ENCODE data around the gene USP53.
"Not testable (repeated sequence)": the region's sequence is repeated elsewhere in the genome, so short reads cannot be mapped to it uniquely, and the experiment has no call there.

Gene USP53

DNA sequence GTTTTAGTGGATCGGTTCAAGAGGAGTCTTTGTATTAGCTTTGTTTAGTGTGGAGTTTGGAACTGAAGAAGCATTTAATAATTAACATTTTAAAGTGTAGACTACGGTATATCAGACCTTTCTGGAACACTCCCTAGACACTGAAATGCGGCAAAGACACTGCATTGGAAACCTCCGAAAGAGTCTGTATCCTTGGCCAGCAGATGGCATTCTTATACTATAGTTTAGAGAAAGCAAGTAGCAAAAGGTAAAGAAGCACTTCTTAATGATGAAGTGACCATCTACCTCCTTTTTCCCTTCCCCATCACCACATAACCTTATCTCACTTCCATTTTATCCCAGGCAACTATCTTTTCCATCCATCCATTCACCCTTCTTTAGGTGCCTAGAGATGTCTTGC lies 101.8 kb downstream of the USP53 start:
- no peak for FAIRE-seq

DNA sequence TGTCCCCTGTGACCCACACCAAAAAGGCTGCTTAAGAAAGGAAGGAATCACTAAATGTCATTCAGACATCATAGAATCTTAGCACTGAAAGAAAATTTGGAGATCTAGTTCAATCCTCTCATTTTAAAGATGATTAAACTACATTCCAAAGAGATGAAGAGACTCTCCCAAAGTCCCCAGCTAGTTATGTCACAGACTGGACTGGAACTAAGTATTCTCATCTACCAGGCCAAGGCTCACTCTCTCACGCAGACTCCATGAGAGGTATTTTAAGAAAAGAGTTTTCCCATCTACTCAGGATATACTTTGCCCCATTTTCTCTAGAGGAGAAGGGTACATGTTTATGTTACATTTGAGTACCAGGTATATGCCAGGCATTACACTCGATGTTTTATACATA lies 102.5 kb downstream of the USP53 start:
- FAIRE-seq (no peak), DNase-seq (ENCODE audit: low spot score) (no peak)

More for the DNA sequence above, 101.8 kb downstream of the USP53 start:
- DNase-seq (ENCODE audit: low spot score), result peak; percentile 10

DNA sequence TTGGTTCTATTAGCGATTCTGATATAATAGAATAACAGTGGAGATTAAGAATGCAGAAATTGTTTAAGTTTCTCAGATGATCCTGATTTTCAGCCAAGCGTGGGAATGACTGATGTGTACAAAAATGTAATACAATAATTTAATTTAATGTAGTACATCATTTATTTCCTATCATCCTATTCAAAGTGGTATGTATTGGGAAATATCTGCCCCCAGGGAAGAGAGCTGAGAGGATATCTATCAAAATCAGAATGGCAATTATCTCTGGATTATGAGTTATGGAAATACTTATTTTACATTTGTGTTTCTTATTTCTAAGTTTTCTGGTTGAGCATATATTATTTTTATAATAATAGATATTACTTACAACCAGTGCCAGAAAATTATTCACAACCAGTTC lies 105.5 kb downstream of the USP53 start:
- no peak for FAIRE-seq

DNA sequence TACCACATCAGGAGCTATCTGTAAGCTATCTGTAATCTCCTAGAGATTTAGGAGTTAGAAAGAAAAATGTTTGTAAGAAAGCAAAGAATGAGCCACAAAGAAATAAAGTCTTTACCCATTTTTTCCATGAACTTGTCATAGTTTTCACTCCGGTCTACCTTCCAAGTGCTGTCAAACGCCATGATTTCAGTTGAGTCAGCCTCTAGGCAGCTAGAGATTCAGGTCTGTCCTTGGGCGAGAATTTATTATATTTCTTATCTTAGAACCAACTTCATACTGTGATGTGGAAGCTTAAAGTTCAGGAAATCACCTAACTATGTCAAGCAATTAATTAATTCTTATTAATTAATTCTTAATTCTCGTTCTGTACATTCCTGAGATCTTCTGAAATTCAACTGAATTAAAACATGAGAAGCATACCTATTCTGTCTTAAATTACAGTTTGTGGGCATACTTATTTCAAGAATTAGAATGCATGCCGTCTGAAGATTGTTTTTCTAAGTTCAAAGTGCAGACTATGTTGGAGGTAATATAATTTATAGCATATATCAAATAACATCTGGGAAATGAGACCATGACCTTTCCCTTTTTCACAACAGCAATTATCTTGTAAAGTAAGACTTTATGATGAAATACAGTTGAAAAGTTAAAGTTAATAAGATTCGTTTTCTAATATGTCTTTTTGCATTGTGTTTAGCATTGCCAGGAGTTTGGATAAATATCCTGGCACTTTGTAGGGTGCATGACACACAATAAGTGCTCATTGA lies 109.6 kb downstream of the USP53 start, which contains the start of gene FABP2:
TSS of gene FABP2 (minus strand) at position 218 of the 767 bp plus-strand sequence. CDS start at position 182, 36 bp downstream.
- FAIRE-seq (no peak), DNase-seq (ENCODE audit: low spot score) (no peak)

More for the DNA sequence above, 105.5 kb downstream of the USP53 start:
- no peak for DNase-seq (ENCODE audit: low spot score)

DNA sequence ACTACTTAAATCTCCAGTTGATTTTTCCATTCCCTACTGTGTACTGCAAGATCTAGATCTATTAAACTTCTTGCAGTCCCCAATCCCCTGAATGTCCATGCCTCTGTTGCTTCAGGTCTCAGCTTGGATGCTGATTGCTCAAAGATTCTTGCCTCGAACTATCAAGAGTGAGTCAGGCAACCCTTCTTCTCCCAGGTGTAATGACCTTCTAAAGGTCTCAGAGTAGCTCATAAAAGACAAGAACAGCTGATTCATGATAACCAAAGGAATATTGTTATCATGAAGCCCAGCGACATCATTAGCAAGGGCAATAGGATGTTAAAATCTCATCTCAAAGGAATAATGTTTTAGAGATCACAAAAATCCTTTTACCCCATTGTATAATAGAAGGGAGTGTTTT lies 116.2 kb downstream of the USP53 start:
- DNase-seq (ENCODE audit: low spot score) (no peak), FAIRE-seq (no peak)

DNA sequence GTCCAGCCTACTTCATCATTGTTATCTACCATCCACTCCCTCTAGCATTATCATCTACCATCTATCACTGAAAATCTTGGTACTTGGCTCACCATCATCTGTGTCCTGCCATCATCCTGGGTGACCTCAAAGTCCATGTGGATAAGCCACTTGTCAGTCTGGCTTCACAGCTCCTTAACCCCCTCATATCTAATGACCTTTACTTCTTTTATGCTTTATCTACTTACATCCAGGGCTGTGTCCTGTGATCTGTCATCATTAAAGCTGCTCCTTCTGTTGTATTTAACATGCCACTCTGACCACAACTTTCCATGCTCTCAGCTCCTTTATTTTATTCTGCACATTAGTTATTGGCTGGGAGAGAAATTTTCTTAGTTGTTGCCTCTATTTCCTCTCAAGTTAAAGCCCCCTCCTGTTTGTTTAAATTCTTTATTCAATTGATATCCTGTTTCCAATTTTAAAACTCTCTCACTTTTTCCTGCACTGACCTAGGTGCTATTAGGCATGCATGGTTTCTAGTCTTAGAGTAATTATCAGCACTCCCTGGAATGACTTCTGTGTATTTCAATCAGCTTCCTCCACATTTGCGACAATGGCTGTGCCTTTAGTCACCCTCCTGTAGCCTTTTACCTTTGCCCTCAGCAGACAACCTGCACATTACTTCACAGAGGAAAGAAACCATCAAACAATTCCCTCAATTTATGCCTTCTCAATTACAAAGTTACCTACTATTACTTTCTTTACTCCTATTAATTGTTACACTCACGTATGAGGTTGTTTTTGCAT lies 117.5 kb downstream of the USP53 start:
- DNase-seq (ENCODE audit: low spot score), result no peak
- no peak for FAIRE-seq

DNA sequence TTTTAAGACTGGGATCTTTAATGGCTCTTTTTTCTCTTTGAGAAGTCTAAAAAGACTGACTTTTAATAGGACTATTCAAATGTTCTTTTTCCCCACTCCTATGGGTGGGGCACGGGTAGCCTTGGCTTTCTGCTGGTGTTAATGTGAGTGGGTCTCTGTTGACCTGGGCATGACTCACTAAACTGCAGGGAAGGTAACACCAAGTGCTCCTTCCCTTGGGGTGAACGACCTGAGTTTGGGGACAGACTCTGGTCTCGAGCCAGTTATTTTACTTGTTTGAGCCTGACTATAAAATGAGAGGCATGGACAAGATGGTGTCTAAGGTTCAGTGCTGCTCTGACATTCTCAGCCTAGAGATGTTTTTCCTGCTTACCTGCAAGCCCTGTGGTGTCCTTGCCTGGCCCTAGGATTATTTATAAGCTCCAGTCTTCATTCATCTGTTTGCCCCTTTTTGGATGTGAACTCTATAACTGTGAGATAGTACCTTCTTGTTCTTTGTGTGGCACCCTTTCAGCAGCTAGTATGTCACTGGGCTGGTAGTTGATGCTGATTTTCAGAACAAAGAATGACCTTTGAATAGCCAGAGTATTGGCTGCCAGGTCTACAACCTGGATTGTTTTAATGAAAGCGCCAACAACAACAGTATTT lies 123.9 kb downstream of the USP53 start:
- DNase-seq (ENCODE audit: low spot score); FAIRE-seq: not testable (repeated sequence)

DNA sequence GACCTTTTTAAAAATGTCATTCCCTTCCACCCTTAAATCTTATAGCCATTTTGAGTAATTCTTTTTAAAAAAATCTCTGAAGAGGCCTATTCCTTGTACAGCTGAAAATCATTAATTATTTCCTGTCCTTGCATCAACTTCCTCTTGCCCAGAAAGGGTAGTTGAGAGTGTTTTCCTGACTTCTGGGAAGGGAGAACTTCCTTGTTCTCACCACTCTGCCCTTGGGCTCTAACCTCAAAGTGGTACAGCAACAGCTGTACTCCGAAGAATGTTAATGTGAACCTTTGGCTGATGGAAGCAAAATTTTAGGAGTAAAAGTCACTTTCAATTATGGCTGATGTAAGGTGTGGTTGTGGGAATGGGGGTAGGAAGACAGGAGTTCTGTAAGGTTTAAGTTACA lies 124.5 kb downstream of the USP53 start:
- FAIRE-seq, result no peak

DNA sequence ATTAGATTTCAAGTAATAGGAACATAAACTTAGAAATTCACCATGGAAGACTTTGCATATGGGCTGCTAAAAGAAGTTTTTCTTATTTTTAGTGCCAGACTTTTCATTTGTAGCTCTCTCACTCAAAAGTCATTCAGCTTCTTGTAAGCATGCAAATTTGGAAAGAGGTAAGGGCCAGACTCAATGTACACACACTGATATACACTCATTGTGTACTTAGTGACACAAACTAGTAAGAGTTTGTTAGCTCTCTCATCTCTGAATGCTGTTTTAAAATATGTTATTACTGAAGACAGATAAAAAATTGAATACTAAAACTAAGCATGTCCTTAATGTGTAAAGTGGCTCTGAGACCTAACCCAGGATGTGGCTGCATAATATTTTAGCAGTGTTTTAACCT lies 127.4 kb downstream of the USP53 start:
- DNase-seq (ENCODE audit: low spot score); FAIRE-seq: not testable (repeated sequence)

More for the DNA sequence above, 124.5 kb downstream of the USP53 start:
- no peak for DNase-seq (ENCODE audit: low spot score)

DNA sequence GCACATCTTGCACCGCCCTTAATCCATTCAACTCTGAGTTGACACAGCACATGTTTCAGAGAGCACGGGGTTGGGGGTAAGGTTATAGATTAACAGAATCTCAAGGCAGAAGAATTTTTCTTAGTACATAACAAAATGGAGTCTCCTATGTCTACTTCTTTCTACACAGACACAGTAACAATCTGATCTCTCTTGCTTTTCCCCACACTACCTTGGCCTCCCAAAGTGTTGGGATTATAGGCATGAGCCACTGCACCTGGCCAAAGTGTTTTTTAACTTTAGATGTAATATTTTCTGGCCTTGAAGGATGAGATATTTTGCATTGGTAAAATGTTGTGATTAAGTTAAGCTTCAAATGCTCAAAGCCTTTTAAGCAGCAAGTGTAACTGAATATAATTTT lies 130.8 kb downstream of the USP53 start:
- FAIRE-seq; DNase-seq (ENCODE audit: low spot score): not testable (repeated sequence)

Measured in RCC 7860 (cell line).